VCaP (cell line): ENCODE data around the gene NDUFV1.

ENCODE experiments used
- H3K27ac ChIP-seq: fragments of 450-650 bp; 2 replicates; pipeline ENCODE4 v1.5.1; 2017
- TF ChIP-seq, protein P1 (sequence below): fragments of 450-650 bp; conservative IDR thresholded peaks from 2 replicates; pipeline ENCODE4 v1.5.1; 2017; ENCODE audit warnings: mild to moderate bottlenecking, moderate library complexity

The NDUFV1 gene

DNA sequence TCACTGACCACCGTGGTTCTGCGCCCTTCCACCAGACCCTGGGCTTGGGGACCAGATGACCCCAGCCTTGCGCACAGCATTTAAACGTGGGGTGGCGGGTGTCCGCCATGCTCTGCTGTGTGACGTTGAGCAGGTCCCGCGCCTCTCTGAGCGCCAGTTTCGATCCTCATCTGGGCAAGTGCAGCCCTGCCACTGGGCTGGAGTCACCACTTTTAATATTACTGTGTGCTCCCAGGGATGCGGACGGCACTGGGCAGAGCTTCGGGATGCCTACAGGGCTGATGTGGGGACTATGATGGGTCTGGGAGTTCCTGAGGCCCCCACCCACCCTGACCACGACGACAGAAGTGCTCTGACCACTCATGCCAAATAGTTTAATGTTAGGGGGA, 24.2 kb downstream of the NDUFV1 start:
- peak overlapping the region; percentile 96 for H3K27ac ChIP-seq
- TF ChIP-seq, protein P1, sequence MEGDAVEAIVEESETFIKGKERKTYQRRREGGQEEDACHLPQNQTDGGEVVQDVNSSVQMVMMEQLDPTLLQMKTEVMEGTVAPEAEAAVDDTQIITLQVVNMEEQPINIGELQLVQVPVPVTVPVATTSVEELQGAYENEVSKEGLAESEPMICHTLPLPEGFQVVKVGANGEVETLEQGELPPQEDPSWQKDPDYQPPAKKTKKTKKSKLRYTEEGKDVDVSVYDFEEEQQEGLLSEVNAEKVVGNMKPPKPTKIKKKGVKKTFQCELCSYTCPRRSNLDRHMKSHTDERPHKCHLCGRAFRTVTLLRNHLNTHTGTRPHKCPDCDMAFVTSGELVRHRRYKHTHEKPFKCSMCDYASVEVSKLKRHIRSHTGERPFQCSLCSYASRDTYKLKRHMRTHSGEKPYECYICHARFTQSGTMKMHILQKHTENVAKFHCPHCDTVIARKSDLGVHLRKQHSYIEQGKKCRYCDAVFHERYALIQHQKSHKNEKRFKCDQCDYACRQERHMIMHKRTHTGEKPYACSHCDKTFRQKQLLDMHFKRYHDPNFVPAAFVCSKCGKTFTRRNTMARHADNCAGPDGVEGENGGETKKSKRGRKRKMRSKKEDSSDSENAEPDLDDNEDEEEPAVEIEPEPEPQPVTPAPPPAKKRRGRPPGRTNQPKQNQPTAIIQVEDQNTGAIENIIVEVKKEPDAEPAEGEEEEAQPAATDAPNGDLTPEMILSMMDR: no peak; the same call in 1 of the 2 replicates

DNA sequence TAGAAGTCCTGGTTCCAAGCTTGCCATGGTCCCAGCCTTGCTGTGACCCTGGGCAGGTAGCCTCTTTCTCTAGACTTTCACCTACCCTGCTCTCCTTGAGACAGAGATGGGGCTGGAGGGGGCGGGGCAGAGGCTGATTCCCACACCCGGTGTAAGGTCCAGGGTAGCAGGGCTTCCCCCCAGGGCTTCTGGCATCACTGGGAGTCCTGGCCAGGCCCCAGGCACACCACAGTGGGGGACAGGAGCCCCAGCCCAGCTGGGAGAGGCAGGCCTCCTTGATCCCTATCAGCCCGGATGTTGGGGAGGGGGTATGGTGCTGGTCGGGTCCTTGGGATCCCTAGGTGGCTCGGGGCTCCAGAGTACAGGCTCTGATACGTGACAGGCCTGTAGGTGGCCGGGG, 24.7 kb downstream of the NDUFV1 start:
- peak overlapping the region; percentile 96 for H3K27ac ChIP-seq
- TF ChIP-seq, protein P1: no peak

DNA sequence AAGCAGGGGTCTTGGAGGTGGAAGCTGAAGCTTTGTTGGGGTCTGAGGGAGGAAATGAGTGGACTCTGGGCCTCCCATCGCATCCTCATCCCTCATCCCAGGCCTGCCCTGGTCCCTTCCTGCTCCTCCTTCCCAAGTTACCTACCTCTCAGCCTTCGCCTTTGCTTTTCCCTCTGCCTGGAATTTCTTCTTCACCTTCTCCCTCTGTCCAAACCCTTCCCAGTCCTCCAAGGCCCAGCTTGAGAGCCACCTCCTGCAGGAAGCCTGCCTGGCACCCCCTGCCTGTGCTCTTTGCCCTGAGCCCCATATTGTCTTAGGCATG, 25.1 kb downstream of the NDUFV1 start:
- H3K27ac ChIP-seq: peak overlapping the region; percentile 96
- TF ChIP-seq, protein P1: no peak

DNA sequence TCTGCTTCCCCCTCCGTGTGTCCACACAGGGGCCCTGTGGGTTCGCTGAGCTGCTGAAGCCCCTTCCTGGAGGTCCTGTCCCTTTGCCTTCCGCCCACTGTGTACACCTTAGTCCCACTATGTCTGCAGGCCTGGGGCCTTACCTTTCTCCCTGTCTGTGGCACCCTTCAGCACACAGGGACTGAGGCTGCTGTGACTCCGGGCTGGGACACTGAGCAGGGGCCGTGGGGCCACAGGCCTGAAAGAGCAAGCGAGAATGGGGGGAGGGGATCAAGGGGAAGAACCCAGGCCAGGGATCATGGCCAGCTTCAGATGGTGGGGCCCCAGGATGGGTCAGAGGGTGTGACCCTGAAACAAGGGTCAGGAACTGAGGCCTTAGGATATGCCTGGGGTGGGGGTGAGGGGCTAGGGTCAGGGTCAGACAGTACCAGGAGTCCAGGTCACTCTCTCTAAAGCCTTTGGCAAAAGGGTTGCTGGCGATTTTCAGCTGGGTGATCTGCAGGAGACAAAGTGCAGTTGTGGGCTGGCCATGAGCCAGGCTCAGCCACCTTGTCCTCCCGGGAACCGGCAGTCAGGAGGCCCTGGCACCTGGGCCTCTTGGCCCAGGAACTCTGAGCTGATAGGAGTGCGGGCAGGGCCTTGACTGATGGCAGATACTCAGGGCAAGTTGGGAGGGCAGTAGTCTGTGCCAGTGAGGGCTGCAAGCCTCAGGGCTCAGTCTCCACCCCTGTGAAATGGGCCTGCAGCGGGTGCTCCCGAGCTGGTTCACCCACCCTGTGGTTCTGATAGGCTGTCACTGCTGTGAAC, 25.6 kb downstream of the NDUFV1 start:
- TF ChIP-seq, protein P1: no peak
- peak overlapping the region; percentile 96 for H3K27ac ChIP-seq

DNA sequence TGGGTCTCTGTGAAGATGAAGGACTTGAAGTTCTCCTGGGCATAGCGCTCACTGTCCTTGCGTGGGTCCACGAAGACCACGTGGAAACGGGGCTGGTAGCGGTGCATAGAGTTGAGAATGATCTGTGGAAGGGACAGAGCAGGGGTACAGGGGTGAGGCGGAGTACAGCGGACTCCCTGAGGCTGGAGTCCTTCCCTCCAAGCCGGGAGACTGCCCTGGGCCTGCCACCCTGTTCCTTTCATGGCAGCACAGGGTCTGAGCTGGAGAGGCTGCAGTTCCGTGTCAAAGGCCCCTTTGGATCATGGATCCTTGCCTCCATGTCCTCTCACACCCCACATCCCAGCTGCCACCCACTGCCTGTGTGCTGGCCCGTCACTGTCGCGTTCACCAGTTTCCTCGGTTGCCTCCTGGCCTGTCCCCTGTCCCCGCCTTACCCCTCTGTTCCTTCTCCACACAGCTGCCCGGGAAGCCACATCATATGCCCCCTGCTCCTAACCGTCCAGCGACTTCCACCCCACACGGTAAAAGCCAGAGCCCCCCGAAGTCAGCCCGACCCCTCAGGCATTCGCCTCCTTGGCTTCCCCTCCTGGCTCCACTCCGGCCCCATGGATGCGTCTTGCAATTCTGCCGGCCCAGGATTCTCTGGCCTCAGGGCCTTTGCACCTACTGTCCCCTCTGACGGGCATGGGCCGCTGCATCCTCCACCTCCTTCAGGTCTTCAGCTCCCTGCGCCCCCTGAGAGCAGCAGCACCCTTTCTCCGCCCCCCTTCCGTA, 26.4 kb downstream of the NDUFV1 start:
- TF ChIP-seq, protein P1: no peak

DNA sequence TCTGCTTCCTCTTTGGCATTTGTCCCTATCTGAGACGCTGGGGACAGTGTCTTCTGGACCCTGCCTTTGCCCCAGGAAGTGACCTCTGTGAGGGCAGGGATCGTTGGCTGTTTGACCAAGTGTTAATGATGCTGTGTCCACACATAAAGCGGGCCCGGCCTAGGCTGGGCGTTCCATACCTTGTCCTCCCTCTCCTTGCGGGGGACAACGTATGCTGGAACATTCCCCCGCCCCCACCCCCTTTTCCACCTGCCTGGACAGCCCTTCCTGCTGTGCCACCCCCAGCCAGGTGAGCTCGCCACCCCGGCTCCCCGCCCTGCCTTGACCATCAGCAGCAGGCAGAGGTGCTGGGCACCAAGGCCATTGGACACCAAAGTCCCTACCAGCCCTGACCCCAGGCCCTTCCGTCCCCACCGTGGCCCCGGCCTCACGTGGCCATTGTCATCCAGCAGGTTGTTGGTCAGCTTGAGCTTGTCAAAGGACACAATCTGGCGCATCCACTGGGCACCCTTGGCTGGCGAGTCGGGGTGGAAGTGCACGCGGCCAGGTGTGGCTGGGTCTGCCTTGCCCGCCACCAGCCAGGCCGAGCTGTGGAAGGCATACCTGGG, 27.1 kb downstream of the NDUFV1 start:
- peak overlapping the region; percentile 96 for H3K27ac ChIP-seq
- TF ChIP-seq, protein P1: no peak

More for the DNA sequence above, 26.4 kb downstream of the NDUFV1 start:
- peak overlapping the region; percentile 96 for H3K27ac ChIP-seq
